HPDE6-E6E7 (cell line): ENCODE results near the gene PRKCI.
"Not testable (repeated sequence)": the region's sequence is repeated elsewhere in the genome, so short reads cannot be mapped to it uniquely, and the experiment has no call there.

ENCODE experiments used
- DNase-seq: peaks from one replicate; pipeline ENCODE4 v3.0.0; 2011; ENCODE audit warnings: missing footprints; ENCODE audit errors: extremely low spot score

Gene PRKCI

GRCh38 chr3:170338690-170339340 lies 116.6 kb downstream of the PRKCI start:
- no peak for DNase-seq

- not testable (repeated sequence) for DNase-seq
Measured at GRCh38 chr3:170342273-170342672, 120.0 kb downstream of the PRKCI start.

GRCh38 chr3:170343859-170344258 lies 121.6 kb downstream of the PRKCI start:
- DNase-seq = not testable (repeated sequence)

- no peak for DNase-seq
Measured at GRCh38 chr3:170344971-170345370, 122.7 kb downstream of the PRKCI start.

- DNase-seq = peak; percentile 28
Measured at GRCh38 chr3:170346481-170347392, 124.5 kb downstream of the PRKCI start.

GRCh38 chr3:170350515-170351413 lies 128.5 kb downstream of the PRKCI start:
- DNase-seq = no peak

GRCh38 chr3:170352936-170353335 lies 130.7 kb downstream of the PRKCI start:
- DNase-seq = no peak

GRCh38 chr3:170353485-170353884 lies 131.3 kb downstream of the PRKCI start:
- no peak for DNase-seq

GRCh38 chr3:170354760-170355159 lies 132.5 kb downstream of the PRKCI start:
- DNase-seq = no peak
